Measurements from ENCODE around the gene SLC30A7. TPM values are rescaled to one million over a fixed set of nuclear protein-coding genes. Genes with fewer than 3 reads are reported as not detected.

The SLC30A7 gene
- total RNA-seq, 2 experiments from 2014 or later = 21.6 to 21.7 TPM

GRCh38 chr1:100868364-100868995 is 27.4 kb upstream of the SLC30A7 start:
- no peaks in the 10 kb centered on the region for H3K36me3 ChIP-seq (ENCODE audit: insufficient read depth, low read length)
- ChIA-PET POLR2A (interaction anchor here (1.0 kb wide), 1 partner anchor 370 kb away, joined by 3 read pairs; no protein-coding TSS in a partner anchor), CTCF (interaction anchor here (0.6 to 3.4 kb wide), 7 partner anchors 12 to 1062 kb away, joined by 3 to 8 read pairs (median 3); partner anchors contain the start of gene SLC30A7)
- Mint-ChIP-seq H3K27me3 (no peaks in the 10 kb centered on the region), H3K9me3 (no peaks in the 10 kb centered on the region), H3K4me1 (ENCODE audit: low read depth) (no peaks in the 10 kb centered on the region), H3K36me3 (ENCODE audit: low read depth) (no peaks in the 10 kb centered on the region), H3K27ac (no peak overlapping the region), H3K4me3 (no peak overlapping the region)
- H3K9me3 ChIP-seq (ENCODE audit: control insufficient read depth in 1 of 2, insufficient read depth in 1 of 2, low read length in 2 of 2) = no peaks in the 10 kb centered on the region
- DNase-seq = peak in 4 of 14 experiments; percentile 6 to 69 (median 60)
- TF ChIP-seq CTCF (IDR thresholded peaks at IDR 0.05) = peak; percentile 75
- H3K27me3 ChIP-seq (ENCODE audit: control insufficient read depth in 1 of 2, insufficient read depth in 2 of 2, low read length in 2 of 2) = no peaks in the 10 kb centered on the region
- ATAC-seq (ENCODE audit: poor library complexity) = peak; percentile 54
- intact Hi-C loops (cut with DNase I, micrococcal nuclease) = loop anchor here (1.0 to 5.0 kb wide), 3 partner anchors 405 to 1686 kb away; no protein-coding TSS in a partner anchor
- no peaks in the 10 kb centered on the region for H3K4me1 ChIP-seq (ENCODE audit: insufficient read depth, low read length)
- no peak overlapping the region for H3K27ac ChIP-seq (ENCODE audit: low read depth in 1 of 2, low read length in 2 of 2)
- no peak overlapping the region for H3K4me3 ChIP-seq (ENCODE audit: low read length)

- POLR2A ChIA-PET = no interaction called here
- CTCF ChIA-PET = interaction anchor here (3.4 kb wide), 1 partner anchor 419 kb away, joined by 8 read pairs; no protein-coding TSS in a partner anchor
- Histone ChIP-seq H3K36me3 (ENCODE audit: insufficient read depth, low read length) (no peaks in the 10 kb centered on the region), H3K9me3 (ENCODE audit: control insufficient read depth in 1 of 2, insufficient read depth in 1 of 2, low read length in 2 of 2) (no peaks in the 10 kb centered on the region), H3K27me3 (ENCODE audit: control insufficient read depth in 1 of 2, insufficient read depth in 2 of 2, low read length in 2 of 2) (no peaks in the 10 kb centered on the region), H3K27ac (ENCODE audit: low read depth in 1 of 2, low read length in 2 of 2) (no peak overlapping the region), H3K4me3 (ENCODE audit: low read length) (no peak overlapping the region), H3K4me1 (ENCODE audit: insufficient read depth, low read length) (no peaks in the 10 kb centered on the region)
- no peak for DNase-seq
- Mint-ChIP-seq H3K4me1 (ENCODE audit: low read depth) (no peaks in the 10 kb centered on the region), H3K4me3 (no peak overlapping the region), H3K27me3 (no peaks in the 10 kb centered on the region), H3K36me3 (ENCODE audit: low read depth) (no peaks in the 10 kb centered on the region), H3K27ac (no peak overlapping the region), H3K9me3 (no peaks in the 10 kb centered on the region)
- intact Hi-C loops (cut with DNase I, micrococcal nuclease) = loop anchor here (5.0 kb wide), 2 partner anchors 403 to 1688 kb away; no protein-coding TSS in a partner anchor
- no peak for ATAC-seq (ENCODE audit: poor library complexity)
- no peak for TF ChIP-seq CTCF (IDR thresholded peaks at IDR 0.05)
Observed at GRCh38 chr1:100869996-100870395, 25.9 kb upstream of the SLC30A7 start.

GRCh38 chr1:100874433-100874832 is 21.5 kb upstream of the SLC30A7 start:
- H3K4me3 Mint-ChIP-seq = no peak overlapping the region
- ChIA-PET CTCF (no interaction called here), POLR2A (no interaction called here)
- no peaks in the 10 kb centered on the region for H3K4me1 Mint-ChIP-seq (ENCODE audit: low read depth)
- Histone ChIP-seq H3K27me3 (ENCODE audit: control insufficient read depth in 1 of 2, insufficient read depth in 2 of 2, low read length in 2 of 2) (no peaks in the 10 kb centered on the region), H3K4me3 (ENCODE audit: low read length) (no peak overlapping the region), H3K9me3 (ENCODE audit: control insufficient read depth in 1 of 2, insufficient read depth in 1 of 2, low read length in 2 of 2) (no peaks in the 10 kb centered on the region), H3K4me1 (ENCODE audit: insufficient read depth, low read length) (no peaks in the 10 kb centered on the region), H3K36me3 (ENCODE audit: insufficient read depth, low read length) (no peaks in the 10 kb centered on the region), H3K27ac (ENCODE audit: low read depth in 1 of 2, low read length in 2 of 2) (no peak overlapping the region)
- no peak for ATAC-seq (ENCODE audit: poor library complexity)
- H3K36me3 Mint-ChIP-seq (ENCODE audit: low read depth) = no peaks in the 10 kb centered on the region
- no peaks in the 10 kb centered on the region for H3K9me3 Mint-ChIP-seq
- DNase-seq = no peak
- H3K27me3 Mint-ChIP-seq = no peaks in the 10 kb centered on the region
- no peak overlapping the region for H3K27ac Mint-ChIP-seq
- TF ChIP-seq CTCF (IDR thresholded peaks at IDR 0.05) = no peak
- intact Hi-C loops (cut with DNase I, micrococcal nuclease) = loop anchor here in 1 of 2 experiments (5.0 kb wide), 1 partner anchor 407 kb away; no protein-coding TSS in a partner anchor

Measured in CD4-positive, alpha-beta T cell (primary cell).